ENCODE data around the gene NPHS2. TPM values are rescaled to one million over a fixed set of nuclear protein-coding genes. Genes with fewer than 3 reads are reported as not detected.

The NPHS2 gene
- total and polyA plus RNA-seq, 2 of the 4 experiments (the other 2 are of a cell fraction), result not detected

DNA sequence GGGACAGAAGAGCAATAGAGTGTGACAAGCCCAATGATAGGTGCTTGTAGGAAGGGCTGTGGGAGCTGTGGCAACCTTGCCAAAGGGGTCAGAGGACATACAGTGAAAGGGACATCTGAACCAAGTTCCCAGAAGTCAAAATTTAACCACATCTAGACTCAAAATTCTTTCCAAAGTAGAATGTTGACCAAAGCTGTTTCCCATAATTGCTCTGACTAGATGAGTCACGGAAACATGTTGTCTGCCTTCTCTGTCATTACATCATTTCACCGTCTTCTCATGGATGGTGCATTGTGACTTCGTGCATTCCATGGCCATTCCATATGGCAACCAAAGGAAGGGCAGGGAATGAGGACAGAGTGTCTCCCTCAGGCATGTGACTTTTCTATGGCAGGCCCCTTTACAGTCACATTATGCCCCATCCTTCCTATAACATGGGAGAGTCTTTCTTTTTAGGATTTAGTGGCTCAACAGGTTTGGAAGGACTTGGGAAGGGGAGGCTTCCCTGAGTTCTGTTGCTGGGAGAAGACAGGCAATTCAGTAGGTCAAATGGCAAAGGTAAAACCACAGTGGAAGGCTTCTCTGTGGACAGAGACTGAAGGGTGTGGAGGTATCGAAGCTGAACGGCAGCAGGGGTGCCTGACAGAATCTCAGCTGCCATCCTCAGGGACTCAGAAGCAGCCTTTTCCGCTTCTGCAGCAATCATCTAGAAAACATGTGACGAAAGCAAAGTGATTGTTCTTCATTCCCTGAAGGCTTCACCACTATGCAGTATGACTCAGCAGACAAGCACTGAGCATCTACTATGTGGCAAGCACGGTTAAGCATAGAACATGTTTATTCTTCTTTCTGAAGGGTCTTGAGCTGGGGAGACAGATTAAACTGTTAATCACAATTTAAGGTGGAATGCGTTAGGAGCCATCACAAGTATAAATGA, 24.7 kb downstream of the NPHS2 start:
- peak; percentile 63 for DNase-seq

More for the DNA sequence above, 24.7 kb downstream of the NPHS2 start:
- no peaks in the 10 kb centered on the region for H4K20me1 ChIP-seq (ENCODE audit: insufficient read depth, low read length)
- peak overlapping the region; percentile 44; the same call in 1 of the 2 replicates for H3K4me2 ChIP-seq (ENCODE audit: low read depth, low read length)
- dilution Hi-C loops (cut with HindIII; ENCODE audit: low sequenced_read_pairs, unreplicated experiment) (no loop called here), in situ Hi-C loops (cut with MboI; ENCODE audit: low sequenced_read_pairs) (no loop called here), intact Hi-C loops (cut with micrococcal nuclease) (no loop called here)
- H4K5ac ChIP-seq (ENCODE audit: low read depth, low read length), result no peak overlapping the region
- no peak overlapping the region for H3K18ac ChIP-seq (ENCODE audit: low read depth, low read length)
- H2BK5ac ChIP-seq (ENCODE audit: low read depth, low read length, poor library complexity, severe bottlenecking), result no peak overlapping the region
- BruUV-seq (replicated peaks), result no TSS peak
- CTCF ChIA-PET, result interaction anchor here (0.7 kb wide), 1 partner anchor 134 kb away, joined by 3 read pairs; no protein-coding TSS in a partner anchor
- H3K4ac ChIP-seq (ENCODE audit: low read depth, low read length), result no peak overlapping the region
- no peaks in the 10 kb centered on the region for H3K9me3 ChIP-seq (ENCODE audit: control insufficient read depth, insufficient read depth, low read length)
- H2AK5ac ChIP-seq (ENCODE audit: low read depth, low read length), result no peak overlapping the region
- peak; percentile 81 for ATAC-seq (ENCODE audit: low read depth)
- no peak overlapping the region for H4K8ac ChIP-seq (ENCODE audit: low read depth in 2 of 2, low read length in 2 of 2)
- no peak overlapping the region for H3K14ac ChIP-seq (replicated peaks; ENCODE audit: low read depth, low read length)
- H3K56ac ChIP-seq (ENCODE audit: extremely low read depth, insufficient read depth, low read length), result no peak overlapping the region
- no peak overlapping the region for H2BK20ac ChIP-seq (ENCODE audit: low read depth, low read length)
- no peaks in the 10 kb centered on the region for H3K9me1 ChIP-seq (ENCODE audit: insufficient read depth, low read length)
- H3K79me1 ChIP-seq (ENCODE audit: low read depth in 1 of 2, low read length in 2 of 2), result no peaks in the 10 kb centered on the region
- H2BK15ac ChIP-seq (ENCODE audit: low read depth, low read length), result no peak overlapping the region
- H3K4me3 ChIP-seq (ENCODE audit: insufficient read depth, low read depth, low read length), result no peak overlapping the region
- WGBS, 2 experiments (ENCODE audit: extremely low coverage in 2 of 2, insufficient read length in 1 of 2), result 32% methylated on average over 4 of the region's 9 CpGs; no CpG with 5 or more reads in 1 of the 2 experiments
- H3K4me1 ChIP-seq (ENCODE audit: control insufficient read depth, insufficient read depth, low read length), result no peaks in the 10 kb centered on the region
- POLR2A ChIA-PET (ENCODE audit: unreplicated experiment), result no interaction called here
- no peak overlapping the region for H4K91ac ChIP-seq (ENCODE audit: insufficient read depth, low read depth, low read length)
- no peak overlapping the region for H3K9ac ChIP-seq (ENCODE audit: low read depth, low read length)
- H2AK9ac ChIP-seq (replicated peaks; ENCODE audit: low read depth, low read length, poor library complexity), result no peak overlapping the region
- no peak overlapping the region for H2BK120ac ChIP-seq (ENCODE audit: low read depth, low read length)
- no peak overlapping the region for H3K27ac ChIP-seq (ENCODE audit: insufficient read depth, low read length)
- TF ChIP-seq MAZ (IDR thresholded peaks at IDR 0.05; ENCODE audit: borderline replicate concordance, low read depth, low read length) (no peak), FOS (IDR thresholded peaks at IDR 0.05; ENCODE audit: low read depth, low read length) (peak; percentile 27; the same call in 1 of the 2 replicates), BHLHE40 (IDR thresholded peaks at IDR 0.05; ENCODE audit: low read depth, low read length) (no peak), CEBPB (IDR thresholded peaks at IDR 0.05; ENCODE audit: low read depth, low read length) (peak; percentile 55), NFE2L2 (IDR thresholded peaks at IDR 0.05; ENCODE audit: low read depth, low read length) (peak; percentile 70; the same call in 1 of the 2 replicates)
- peak overlapping the region; percentile 18 for H2AFZ ChIP-seq (replicated peaks; ENCODE audit: low read length, poor library complexity)
- no peaks in the 10 kb centered on the region; the same call in 1 of the 2 replicates for H3K27me3 ChIP-seq (ENCODE audit: control insufficient read depth, insufficient read depth, low read length)
- no peak overlapping the region for H3K23ac ChIP-seq (ENCODE audit: low read depth, low read length)
- no peaks in the 10 kb centered on the region for H3K36me3 ChIP-seq (ENCODE audit: control insufficient read depth, insufficient read depth, low read length)

All from IMR-90 (cell line).